Measurements from ENCODE around the gene KCND3. TPM values are rescaled to one million over a fixed set of nuclear protein-coding genes. Genes with fewer than 3 reads are reported as not detected.

KCND3 gene
- total and polyA plus RNA-seq, 8 donors = 0.87 to 15.8 (median 4.5) TPM

DNA sequence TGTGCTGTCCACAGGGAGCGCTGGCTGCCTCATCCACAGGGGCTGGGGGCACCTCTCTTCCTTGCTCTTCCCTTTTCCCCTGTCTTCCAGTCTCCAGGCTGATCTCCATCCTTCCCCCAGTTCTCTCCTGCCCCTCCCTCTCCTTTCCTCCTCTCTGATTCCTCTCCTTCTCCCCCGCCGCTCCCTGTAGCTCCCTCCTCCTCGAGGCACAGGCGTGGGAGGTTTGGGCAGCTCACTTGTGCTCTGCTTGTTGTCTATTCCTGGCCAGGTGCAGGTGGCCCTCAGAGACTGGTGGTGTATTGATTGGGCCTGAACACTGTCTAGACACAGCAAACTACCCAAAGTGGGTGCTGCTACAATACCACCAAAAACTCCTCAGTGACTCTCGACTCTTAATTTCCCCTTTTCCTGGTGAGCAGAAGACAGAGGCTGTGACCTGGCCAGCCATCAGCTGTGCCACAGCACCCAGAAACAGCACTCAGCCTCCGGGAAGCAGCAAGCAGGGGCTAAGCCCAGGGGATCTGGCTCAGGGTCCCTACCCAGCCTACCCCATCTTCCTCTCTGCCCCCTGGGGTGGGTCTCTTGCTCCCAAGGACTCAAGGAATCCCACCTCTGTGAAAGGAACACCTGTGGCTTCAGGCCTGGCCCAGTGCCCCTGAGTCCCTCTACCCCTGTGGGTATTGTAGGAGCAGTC, 140.5 kb downstream of the KCND3 start:
- no peak for TF ChIP-seq EP300 (IDR thresholded peaks at IDR 0.05)
- TF ChIP-seq POLR2AphosphoS5 (IDR thresholded peaks at IDR 0.05) = no peak
- no peak for TF ChIP-seq POLR2A (IDR thresholded peaks at IDR 0.05)
- TF ChIP-seq, protein P1, sequence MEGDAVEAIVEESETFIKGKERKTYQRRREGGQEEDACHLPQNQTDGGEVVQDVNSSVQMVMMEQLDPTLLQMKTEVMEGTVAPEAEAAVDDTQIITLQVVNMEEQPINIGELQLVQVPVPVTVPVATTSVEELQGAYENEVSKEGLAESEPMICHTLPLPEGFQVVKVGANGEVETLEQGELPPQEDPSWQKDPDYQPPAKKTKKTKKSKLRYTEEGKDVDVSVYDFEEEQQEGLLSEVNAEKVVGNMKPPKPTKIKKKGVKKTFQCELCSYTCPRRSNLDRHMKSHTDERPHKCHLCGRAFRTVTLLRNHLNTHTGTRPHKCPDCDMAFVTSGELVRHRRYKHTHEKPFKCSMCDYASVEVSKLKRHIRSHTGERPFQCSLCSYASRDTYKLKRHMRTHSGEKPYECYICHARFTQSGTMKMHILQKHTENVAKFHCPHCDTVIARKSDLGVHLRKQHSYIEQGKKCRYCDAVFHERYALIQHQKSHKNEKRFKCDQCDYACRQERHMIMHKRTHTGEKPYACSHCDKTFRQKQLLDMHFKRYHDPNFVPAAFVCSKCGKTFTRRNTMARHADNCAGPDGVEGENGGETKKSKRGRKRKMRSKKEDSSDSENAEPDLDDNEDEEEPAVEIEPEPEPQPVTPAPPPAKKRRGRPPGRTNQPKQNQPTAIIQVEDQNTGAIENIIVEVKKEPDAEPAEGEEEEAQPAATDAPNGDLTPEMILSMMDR (IDR thresholded peaks at IDR 0.05) = no peak
- H3K4me1 ChIP-seq = no peaks in the 10 kb centered on the region

GRCh38 chr1:111847466-111847865, 142.0 kb downstream of the KCND3 start:
- TF ChIP-seq POLR2AphosphoS5 (IDR thresholded peaks at IDR 0.05) = no peak
- TF ChIP-seq, protein P1 (IDR thresholded peaks at IDR 0.05) = no peak
- TF ChIP-seq EP300 (IDR thresholded peaks at IDR 0.05) = no peak
- TF ChIP-seq POLR2A (IDR thresholded peaks at IDR 0.05) = no peak
- H3K36me3 ChIP-seq = no peaks in the 10 kb centered on the region
- 68 to 78% (median 76%) methylated on average over 10 of the region's 10 CpGs for WGBS, 5 donors
- no peaks in the 10 kb centered on the region for H3K4me1 ChIP-seq
- H3K27me3 ChIP-seq = peaks cover 0 to 19% (median 0%) of the 10 kb centered on the region in 3 donors
- no peak overlapping the region for H3K4me3 ChIP-seq
- H3K9me3 ChIP-seq = no peaks in the 10 kb centered on the region
- H3K27ac ChIP-seq = no peak overlapping the region
- DNase-seq = peak in 1 of 2 donors; percentile 14
- intact Hi-C loops (cut with DNase I; ENCODE audit: low total_unique reads) = no loop called here

More for the DNA sequence above, 140.5 kb downstream of the KCND3 start:
- Histone ChIP-seq H3K4me3 (no peak overlapping the region), H3K27ac (no peak overlapping the region), H3K36me3 (no peaks in the 10 kb centered on the region), H3K27me3 (peaks cover 0 to 19% (median 0%) of the 10 kb centered on the region in 3 donors), H3K9me3 (no peaks in the 10 kb centered on the region)
- 59 to 82% (median 79%) methylated on average over 7 of the region's 7 CpGs for WGBS, 5 donors
- intact Hi-C loops (cut with DNase I; ENCODE audit: low total_unique reads) = no loop called here
- DNase-seq = no peak

GRCh38 chr1:111846842-111847241, 142.6 kb downstream of the KCND3 start:
- DNase-seq = no peak
- no peak overlapping the region for H3K4me3 ChIP-seq
- no peak overlapping the region for H3K27ac ChIP-seq
- WGBS, 5 donors = 82 to 87% (median 84%) methylated on average over 8 of the region's 8 CpGs
- H3K9me3 ChIP-seq = no peaks in the 10 kb centered on the region
- H3K27me3 ChIP-seq = peaks cover 0 to 15% (median 0%) of the 10 kb centered on the region in 3 donors
- intact Hi-C loops (cut with DNase I; ENCODE audit: low total_unique reads) = no loop called here
- TF ChIP-seq EP300 (IDR thresholded peaks at IDR 0.05) (no peak), POLR2AphosphoS5 (IDR thresholded peaks at IDR 0.05) (no peak), POLR2A (IDR thresholded peaks at IDR 0.05) (no peak)
- TF ChIP-seq, protein P1 (IDR thresholded peaks at IDR 0.05) = no peak
- no peaks in the 10 kb centered on the region for H3K4me1 ChIP-seq
- no peaks in the 10 kb centered on the region for H3K36me3 ChIP-seq

DNA sequence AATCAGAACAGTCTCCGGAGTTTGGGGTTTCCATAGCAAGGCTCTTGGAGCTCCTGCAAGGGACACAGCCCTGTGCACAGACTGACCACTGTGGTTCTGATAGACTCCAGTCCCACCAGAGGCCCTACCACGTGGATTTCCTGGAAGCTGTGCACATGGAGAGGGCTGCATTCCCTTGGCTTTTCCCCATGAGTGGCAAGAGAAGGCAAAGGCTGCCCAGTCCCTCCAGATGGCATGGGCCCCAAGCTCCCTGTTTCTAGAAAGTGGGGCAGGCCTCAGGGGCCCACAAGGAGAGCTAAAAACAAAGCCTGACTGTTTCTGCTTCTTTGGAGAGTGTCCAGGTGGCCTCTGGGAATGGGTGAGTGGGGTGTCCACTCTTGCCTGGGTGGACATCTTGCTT, 146.3 kb downstream of the KCND3 start:
- H3K9me3 ChIP-seq = no peaks in the 10 kb centered on the region
- H3K4me1 ChIP-seq = no peaks in the 10 kb centered on the region
- TF ChIP-seq POLR2AphosphoS5 (IDR thresholded peaks at IDR 0.05) (no peak), EP300 (IDR thresholded peaks at IDR 0.05) (no peak), POLR2A (IDR thresholded peaks at IDR 0.05) (no peak)
- TF ChIP-seq, protein P1 (IDR thresholded peaks at IDR 0.05) = no peak
- H3K4me3 ChIP-seq = no peak overlapping the region
- intact Hi-C loops (cut with DNase I; ENCODE audit: low total_unique reads) = no loop called here
- no peak for DNase-seq
- no peak overlapping the region for H3K27ac ChIP-seq
- no peaks in the 10 kb centered on the region for H3K27me3 ChIP-seq
- 45 to 54% (median 50%) methylated on average over 2 of the region's 2 CpGs for WGBS, 5 donors
- no peaks in the 10 kb centered on the region for H3K36me3 ChIP-seq
